Adrenal gland (tissue), 5 donors: Measurements from ENCODE around the gene MAVS.

ENCODE experiments used
- POLR2A ChIP-seq, 2 donors: fragments of 450-650 bp; IDR thresholded peaks; one replicate each; pipeline ENCODE4 v1.6.1; 2017; ENCODE audit warnings: antibody characterized with exemption in 2 of 2, mild to moderate bottlenecking in 2 of 2, moderate library complexity in 1 of 2
- TF ChIP-seq, protein P1 (sequence below), 6 experiments: fragments of 450-650 bp in 4 of 6; fragments of 200-600 bp in 2 of 6; sonication (generic) in 1 of 6; IDR thresholded peaks; 1 replicate in 5 of 6; 2 replicates in 1 of 6; pipeline versions ENCODE4 v1.5.1 to v1.8.0; 2016 to 2021; ENCODE audit warnings: antibody characterized with exemption in 6 of 6, mild to moderate bottlenecking in 2 of 6, moderate library complexity in 1 of 6
- donor health status: DM: no; HTN: no; CAD: no.

DNA sequence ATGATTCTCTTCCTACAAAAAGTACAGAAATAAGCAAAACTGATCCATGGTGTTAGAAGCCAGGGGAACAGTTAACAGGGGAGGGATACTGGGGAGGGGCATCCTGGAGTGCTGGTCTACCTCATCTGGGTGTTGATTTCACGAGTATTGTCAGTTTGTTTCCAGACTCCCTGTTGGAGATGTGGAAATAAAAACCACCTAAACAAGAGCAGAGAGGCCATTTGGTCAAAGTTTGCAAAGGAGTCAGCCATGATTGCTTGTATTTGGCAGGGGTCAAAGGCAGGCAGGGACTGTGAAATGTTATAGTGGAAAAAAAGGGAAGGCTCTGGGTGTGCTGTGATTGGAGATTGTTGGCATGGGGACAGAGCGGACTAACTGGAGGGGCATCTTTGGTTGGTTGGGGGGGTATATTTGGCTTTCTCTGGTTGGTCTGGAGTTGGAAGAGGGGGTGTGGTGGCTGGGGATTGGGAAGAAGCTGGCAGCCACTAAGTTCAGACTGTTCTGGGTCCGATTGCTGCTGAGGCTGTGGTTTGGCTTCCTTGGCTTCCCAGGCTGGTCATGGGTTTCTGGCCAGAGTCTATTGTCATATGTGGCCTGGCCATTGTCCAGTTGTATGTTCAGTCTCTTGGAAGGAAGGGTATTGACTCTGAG is 27.7 kb downstream of the MAVS start:
- TF ChIP-seq, protein P1, sequence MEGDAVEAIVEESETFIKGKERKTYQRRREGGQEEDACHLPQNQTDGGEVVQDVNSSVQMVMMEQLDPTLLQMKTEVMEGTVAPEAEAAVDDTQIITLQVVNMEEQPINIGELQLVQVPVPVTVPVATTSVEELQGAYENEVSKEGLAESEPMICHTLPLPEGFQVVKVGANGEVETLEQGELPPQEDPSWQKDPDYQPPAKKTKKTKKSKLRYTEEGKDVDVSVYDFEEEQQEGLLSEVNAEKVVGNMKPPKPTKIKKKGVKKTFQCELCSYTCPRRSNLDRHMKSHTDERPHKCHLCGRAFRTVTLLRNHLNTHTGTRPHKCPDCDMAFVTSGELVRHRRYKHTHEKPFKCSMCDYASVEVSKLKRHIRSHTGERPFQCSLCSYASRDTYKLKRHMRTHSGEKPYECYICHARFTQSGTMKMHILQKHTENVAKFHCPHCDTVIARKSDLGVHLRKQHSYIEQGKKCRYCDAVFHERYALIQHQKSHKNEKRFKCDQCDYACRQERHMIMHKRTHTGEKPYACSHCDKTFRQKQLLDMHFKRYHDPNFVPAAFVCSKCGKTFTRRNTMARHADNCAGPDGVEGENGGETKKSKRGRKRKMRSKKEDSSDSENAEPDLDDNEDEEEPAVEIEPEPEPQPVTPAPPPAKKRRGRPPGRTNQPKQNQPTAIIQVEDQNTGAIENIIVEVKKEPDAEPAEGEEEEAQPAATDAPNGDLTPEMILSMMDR (IDR thresholded peaks at IDR 0.05), result no peak
- no peak for TF ChIP-seq POLR2A (IDR thresholded peaks at IDR 0.05)
